ENCODE measurements around the gene ASPSCR1.

The ASPSCR1 gene

DNA sequence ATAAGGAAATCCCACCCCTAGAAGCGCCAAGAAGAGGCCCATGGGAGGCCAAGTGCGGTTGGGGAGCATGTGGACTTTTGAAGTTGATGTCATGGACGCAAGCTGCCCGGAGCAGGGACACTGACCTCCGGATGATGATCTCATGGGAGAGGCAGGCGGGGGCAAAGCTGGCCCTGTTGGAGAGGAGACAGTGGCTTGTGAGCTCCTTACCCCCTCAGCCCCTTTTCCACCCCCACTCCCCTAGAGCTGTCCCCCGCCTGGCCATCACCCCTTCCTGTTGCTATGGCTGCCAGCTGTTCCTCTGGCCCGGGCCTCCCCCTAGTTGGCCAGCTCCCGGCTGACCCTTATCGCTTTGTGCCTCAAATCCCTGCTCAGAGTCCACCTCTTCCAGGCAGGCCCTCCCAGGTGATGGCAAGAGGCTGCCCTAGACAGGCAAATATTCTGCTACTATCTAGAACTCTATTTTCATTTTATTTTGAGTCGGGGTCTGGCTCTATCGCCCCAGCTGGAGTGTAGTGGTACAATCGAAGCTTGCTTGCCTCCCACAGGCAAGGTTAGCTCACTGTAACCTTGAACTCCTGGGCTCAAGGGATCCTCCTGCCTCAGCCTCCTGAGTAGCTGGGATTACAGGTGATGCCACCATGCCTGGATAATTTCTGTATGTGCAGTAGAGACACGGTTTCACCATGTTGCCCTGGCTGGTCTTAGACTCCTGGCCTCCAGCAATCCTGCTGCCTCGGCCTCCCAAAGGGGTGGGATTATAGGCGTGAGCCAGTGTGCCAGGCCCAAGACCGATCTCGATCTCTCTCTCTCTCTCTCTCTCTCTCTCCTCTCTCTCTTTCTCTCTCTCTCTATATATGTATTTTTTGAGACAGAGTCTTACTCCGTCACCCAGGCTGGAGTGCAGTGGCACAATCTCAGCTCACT, 23.0 kb upstream of the ASPSCR1 start:
- DNase-seq (ENCODE audit: low read depth) = no peak
- no peak overlapping the region for H3K4me3 ChIP-seq (ENCODE audit: low read length)
- TF ChIP-seq, protein P1, sequence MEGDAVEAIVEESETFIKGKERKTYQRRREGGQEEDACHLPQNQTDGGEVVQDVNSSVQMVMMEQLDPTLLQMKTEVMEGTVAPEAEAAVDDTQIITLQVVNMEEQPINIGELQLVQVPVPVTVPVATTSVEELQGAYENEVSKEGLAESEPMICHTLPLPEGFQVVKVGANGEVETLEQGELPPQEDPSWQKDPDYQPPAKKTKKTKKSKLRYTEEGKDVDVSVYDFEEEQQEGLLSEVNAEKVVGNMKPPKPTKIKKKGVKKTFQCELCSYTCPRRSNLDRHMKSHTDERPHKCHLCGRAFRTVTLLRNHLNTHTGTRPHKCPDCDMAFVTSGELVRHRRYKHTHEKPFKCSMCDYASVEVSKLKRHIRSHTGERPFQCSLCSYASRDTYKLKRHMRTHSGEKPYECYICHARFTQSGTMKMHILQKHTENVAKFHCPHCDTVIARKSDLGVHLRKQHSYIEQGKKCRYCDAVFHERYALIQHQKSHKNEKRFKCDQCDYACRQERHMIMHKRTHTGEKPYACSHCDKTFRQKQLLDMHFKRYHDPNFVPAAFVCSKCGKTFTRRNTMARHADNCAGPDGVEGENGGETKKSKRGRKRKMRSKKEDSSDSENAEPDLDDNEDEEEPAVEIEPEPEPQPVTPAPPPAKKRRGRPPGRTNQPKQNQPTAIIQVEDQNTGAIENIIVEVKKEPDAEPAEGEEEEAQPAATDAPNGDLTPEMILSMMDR (conservative IDR thresholded peaks at IDR 0.05; ENCODE audit: low read length) = no peak

GRCh38 chr17:81955058-81955681, 22.3 kb upstream of the ASPSCR1 start:
- TF ChIP-seq, protein P1 (conservative IDR thresholded peaks at IDR 0.05; ENCODE audit: low read length) = no peak
- H3K4me3 ChIP-seq (ENCODE audit: low read length) = no peak overlapping the region
- DNase-seq (ENCODE audit: low read depth) = no peak

DNA sequence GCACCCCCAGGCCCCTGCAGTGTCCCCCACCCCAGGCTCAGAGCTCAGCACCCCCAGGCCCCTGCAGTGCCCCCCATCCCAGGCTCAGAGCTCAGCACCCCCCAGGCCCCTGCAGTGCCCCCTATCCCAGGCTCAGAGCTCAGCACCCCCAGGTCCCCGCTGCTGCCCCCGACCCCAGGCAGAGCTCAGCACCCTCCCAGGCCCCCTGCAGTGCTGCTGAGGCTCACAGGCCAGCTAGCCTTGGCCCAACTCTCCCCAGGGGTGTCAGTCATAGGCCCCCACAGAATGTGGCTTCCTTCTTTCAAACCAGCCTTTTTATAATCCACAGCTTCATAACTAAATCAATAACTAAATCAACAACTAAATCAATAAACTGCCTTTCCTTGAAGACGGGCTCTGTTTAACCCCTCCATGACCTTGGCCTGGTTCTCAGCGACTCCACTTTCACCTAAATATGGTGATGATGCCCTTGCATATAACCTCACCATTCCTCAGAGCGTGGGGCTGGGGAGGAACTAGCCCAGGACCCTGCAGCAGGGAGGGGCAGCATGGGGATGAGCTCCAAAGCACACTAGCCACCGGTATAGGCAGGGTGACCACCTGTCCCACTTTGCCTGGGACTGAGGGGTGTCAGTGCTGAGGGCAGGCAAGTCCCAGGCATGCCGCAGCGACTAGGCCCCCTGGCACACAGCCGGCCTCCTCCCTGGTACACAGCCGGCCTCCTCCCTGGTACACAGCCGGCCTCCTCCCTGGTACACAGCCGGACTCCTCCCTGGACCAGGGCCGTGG, 21.5 kb upstream of the ASPSCR1 start:
- TF ChIP-seq, protein P1 (conservative IDR thresholded peaks at IDR 0.05; ENCODE audit: low read length) = no peak
- H3K4me3 ChIP-seq (ENCODE audit: low read length) = no peak overlapping the region
- no peak for DNase-seq (ENCODE audit: low read depth)

GRCh38 chr17:81956607-81957589, 20.5 kb upstream of the ASPSCR1 start:
- TF ChIP-seq, protein P1 (conservative IDR thresholded peaks at IDR 0.05; ENCODE audit: low read length) = no peak
- no peak overlapping the region for H3K4me3 ChIP-seq (ENCODE audit: low read length)
- no peak for DNase-seq (ENCODE audit: low read depth)

- DNase-seq (ENCODE audit: low read depth) = no peak
- TF ChIP-seq, protein P1 (conservative IDR thresholded peaks at IDR 0.05; ENCODE audit: low read length) = no peak
- no peak overlapping the region for H3K4me3 ChIP-seq (ENCODE audit: low read length)
These were observed 19.6 kb upstream of the ASPSCR1 start for GRCh38 chr17:81957691-81958432.
